HG02588 (cell line): ENCODE results near the gene CFAP54.
"Not testable (repeated sequence)": the region's sequence is repeated elsewhere in the genome, so short reads cannot be mapped to it uniquely, and the experiment has no call there.

Experiments used
- ATAC-seq: cut with Tn5 transposase; IDR thresholded peaks from one replicate; pipeline ENCODE4 v1.9.1; 2021; ENCODE audit warnings: mild to moderate bottlenecking, moderate library complexity; ENCODE audit not compliant: unreplicated experiment

CFAP54 gene

DNA sequence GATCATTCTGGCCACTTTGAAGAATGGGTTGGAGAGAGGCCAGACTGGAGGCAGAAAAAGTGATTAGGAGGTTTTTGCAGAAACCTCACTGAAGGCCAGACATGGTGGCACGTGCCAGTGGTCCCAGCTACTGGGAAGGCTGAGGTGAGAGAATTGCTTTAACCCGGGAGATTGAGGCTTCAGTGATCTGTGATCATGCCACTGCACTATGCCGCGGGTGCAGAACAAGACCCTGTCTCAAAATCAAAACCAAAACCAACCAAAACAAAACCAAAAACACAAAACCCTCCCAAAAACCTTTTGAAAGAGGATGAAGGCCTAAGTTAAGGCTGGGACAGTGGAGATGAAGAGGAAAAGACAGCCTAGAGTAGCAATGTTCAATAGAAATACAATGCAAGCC, 15.2 kb upstream of the CFAP54 start:
- no peak for ATAC-seq

DNA sequence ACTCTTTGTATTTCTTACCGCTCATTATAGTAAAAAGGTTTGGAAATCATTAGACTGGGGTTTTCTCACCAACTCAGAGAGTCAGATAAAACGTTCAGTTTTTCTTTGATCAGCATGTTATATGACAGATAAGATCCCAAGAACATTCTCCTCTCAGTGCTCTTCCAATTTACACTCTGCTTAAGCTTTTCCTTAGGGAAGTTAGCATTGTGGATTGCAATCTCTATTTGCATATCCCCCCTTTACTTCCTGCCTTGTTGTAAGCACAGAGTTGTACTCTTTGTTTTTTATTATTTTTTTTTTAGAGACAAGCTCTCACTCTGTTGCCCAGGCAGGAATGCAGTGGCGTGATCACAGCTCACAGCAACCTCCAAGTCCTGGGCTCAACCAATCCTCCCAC, 11.4 kb upstream of the CFAP54 start:
- no peak for ATAC-seq

DNA sequence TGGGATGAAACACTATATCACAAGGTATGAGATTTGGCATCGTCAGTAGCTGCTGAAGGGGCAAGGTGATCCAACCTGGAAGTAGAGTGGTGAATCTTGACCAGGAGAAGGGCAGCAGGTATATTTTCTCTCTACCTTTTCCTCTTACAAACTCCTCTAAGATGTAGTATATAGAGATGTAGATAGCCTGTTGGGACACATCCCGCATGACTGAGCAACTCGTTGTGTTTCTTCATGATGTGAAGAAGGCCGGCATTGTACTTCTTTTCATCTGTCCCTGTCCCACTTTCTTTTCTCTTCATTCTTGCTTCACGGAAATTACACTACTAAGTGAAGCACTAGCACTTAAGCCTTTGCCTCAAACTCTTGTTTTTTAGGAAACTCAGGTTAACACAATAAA, 7.3 kb upstream of the CFAP54 start:
- ATAC-seq, result no peak

GRCh38 chr12:96483116-96483515, 6.3 kb upstream of the CFAP54 start:
- ATAC-seq, result no peak

GRCh38 chr12:96486751-96487613, 2.4 kb upstream of the CFAP54 start:
- ATAC-seq, result no peak

GRCh38 chr12:96487634-96488033, 1.7 kb upstream of the CFAP54 start:
- no peak for ATAC-seq

DNA sequence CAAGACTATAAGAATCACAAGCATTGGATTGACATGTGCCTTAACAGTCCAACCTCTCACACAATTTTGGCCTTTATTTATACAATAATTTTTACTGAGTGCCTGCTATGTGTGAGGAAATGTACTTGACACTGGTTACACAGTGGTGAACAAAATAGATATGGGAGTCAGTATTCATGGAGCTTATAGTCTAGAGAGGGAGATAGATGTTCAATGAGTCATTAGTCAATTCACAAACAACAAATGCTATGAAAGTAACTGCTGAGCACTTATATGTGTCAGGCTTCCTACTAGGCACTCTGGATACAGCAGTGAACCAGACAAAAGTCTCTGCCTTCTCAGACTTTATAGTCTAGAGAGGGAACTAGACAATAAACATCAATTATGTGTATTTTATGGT, 3.7 kb downstream of the CFAP54 start:
- no peak for ATAC-seq

GRCh38 chr12:96494154-96494553, 4.8 kb downstream of the CFAP54 start:
- ATAC-seq, result not testable (repeated sequence)

GRCh38 chr12:96495155-96495554, 5.8 kb downstream of the CFAP54 start:
- ATAC-seq, result no peak

DNA sequence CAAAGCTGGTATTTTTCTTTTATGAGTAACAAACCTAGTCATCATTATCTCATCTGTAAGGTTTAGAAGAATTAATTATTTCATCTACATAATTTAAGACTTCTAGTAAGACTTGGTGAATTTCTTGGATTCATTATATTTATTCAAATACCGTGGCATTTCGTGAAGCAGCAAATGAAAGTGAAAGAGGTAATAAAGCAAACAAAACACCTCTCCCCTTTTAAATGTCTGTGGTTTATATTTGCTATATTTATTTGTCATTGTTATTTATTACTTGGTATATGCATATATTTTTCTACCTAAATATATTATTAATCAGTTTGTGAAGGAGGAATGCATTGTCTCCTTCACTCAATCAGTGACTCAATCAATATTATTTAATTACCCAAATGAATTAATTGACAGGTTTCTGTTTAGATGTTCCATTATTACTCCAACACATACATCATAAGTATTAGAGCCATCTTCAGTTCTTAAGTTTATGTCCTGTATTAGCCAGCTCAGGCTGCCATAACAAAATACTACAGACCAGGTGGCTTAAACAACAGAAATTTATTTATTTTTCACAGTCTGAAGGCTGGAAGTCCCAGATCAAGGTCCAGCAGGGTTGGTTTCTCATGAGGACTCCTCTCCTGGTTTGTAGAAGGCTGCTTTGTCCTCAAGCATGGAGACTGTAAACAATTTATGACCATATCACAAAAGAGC, 6.6 kb downstream of the CFAP54 start:
- ATAC-seq, result no peak

GRCh38 chr12:96496944-96497343, 7.6 kb downstream of the CFAP54 start:
- ATAC-seq, result no peak

DNA sequence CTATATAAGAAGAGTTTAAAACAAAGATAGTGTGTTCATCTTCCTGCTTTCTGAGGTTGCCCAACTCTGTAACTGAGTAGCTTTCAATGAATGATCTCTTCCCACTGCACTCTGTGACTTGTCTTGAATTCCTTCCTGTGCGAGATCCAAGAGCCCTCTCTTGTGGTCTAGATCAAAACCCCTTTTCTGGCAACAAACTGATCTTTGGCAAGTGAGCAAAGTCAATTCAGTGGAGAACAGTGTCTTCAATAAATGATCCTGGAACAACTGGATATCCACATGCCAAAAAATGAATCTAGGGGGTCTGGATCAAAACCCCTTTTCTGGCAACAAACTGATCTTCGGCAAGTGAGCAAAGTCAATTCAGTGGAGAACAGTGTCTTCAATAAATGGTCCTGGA, 8.5 kb downstream of the CFAP54 start:
- ATAC-seq, result no peak

GRCh38 chr12:96500693-96501092, 11.3 kb downstream of the CFAP54 start:
- ATAC-seq, result no peak

- peak; percentile 70 for ATAC-seq
Observed at GRCh38 chr12:96501133-96501761, 11.9 kb downstream of the CFAP54 start.

DNA sequence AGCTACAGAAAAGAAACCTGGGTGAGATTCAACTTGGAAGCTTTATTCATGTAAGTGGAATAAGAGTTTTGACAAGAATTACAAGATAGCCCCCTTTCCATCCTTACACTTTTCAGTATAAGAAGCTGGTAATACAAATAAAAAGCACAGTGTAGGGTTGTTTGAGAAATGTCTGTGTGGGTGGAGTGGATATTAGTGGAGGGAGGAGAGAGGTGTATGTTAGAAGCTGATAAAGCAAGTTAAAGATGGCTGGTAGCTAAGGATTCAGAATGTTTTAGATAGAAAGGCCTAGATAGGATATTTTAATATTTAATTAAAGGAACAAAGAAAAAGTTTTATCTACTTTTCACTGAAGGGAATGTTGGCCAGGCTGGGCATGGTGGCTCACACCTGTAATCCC, 12.5 kb downstream of the CFAP54 start:
- ATAC-seq, result no peak

DNA sequence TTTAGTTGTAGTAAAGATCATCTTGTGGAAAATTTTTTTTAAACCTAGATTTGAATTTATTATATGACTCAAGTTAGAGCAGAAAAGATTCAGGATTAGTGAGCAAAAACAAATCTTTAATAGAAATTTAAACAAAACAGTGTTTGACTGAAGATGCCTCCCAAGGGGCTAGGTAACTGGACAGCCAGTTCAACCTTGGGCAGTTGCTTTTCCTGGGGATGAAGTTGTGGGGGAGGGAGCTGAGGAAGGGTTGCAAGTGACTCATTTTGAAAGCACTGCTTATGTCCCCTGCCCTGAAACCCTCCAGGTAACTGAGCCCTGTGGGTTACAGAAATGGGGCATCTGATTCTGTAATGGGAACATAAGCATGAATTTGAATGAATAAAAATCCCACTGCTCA, 13.1 kb downstream of the CFAP54 start:
- ATAC-seq, result peak; percentile 68

GRCh38 chr12:96502949-96503532, 13.7 kb downstream of the CFAP54 start:
- ATAC-seq, result no peak

- ATAC-seq, result no peak
Observed at GRCh38 chr12:96503976-96504375, 14.6 kb downstream of the CFAP54 start.

GRCh38 chr12:96506776-96507175, 17.4 kb downstream of the CFAP54 start:
- no peak for ATAC-seq

- no peak for ATAC-seq
Observed at GRCh38 chr12:96510306-96510764, 21.0 kb downstream of the CFAP54 start.

DNA sequence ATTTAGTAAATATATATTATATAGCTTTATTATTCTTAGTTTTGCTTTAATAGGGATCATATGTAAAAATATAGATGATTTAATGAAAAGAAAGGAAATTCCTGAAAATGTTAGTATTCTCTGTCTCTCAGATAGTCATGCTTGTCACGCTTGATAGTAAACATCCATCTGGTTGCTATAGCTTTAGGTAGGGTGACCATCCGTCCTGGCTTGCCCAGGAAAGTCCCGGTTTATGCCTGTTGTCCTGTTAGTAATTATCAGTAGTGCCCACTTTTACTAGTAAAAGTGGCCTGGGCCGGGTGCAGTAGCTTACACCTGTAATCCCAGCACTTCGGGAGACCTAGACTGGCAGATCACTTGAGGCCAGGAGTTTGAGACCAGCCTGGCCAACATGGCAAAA, 23.8 kb downstream of the CFAP54 start:
- no peak for ATAC-seq
